ENCODE results near the gene SRGAP3. TPM values are rescaled to one million over a fixed set of nuclear protein-coding genes. Genes with fewer than 3 reads are reported as not detected.

SRGAP3 gene
- polyA plus RNA-seq, 3 donors, result 0.27 to 1.3 (median 0.87) TPM

DNA sequence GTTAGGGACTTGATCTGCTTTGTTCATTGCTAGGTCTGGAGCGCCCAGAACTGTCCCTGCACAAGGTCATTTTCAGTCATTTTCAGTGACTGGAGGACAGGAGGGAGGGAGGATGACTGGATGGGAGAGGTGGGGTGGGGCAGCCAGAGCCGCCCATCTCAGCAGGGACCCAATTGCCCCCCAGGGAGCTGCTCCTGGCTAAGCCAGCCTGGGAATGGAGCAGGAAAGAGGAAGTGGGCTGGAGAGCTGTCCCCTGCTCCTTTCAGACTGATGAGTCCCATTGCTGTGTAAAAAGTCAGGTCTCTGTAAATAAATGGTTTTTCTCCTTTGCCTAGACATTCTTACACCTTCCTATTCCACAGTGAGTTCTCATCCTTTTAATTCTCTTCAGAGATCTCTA, 187.8 kb downstream of the SRGAP3 start:
- Mint-ChIP-seq H3K36me3 (peaks cover 0 to 6% of the 10 kb centered on the region in 2 donors), H3K4me1 (no peaks in the 10 kb centered on the region), H3K27ac (no peak overlapping the region), H3K9me3 (peaks cover 0 to 3% (median 0%) of the 10 kb centered on the region in 7 donors), H3K27me3 (ENCODE audit: low read depth in 3 of 3) (peaks cover 0 to 4% (median 3%) of the 10 kb centered on the region in 3 donors), H3K4me3 (peak overlapping the region in 1 of 2 donors; percentile 11)
- no peaks in the 10 kb centered on the region for H3K4me1 ChIP-seq (ENCODE audit: control insufficient read depth in 1 of 2, insufficient read depth in 2 of 2, low read length in 2 of 2)
- intact Hi-C loops (cut with micrococcal nuclease), result loop anchor here in 1 of 2 donors (10.0 kb wide), 1 partner anchor 87 kb away; no protein-coding TSS in a partner anchor
- H3K4me3 ChIP-seq (replicated peaks in 1 of 3; ENCODE audit: low read depth in 2 of 3, low read length in 3 of 3), result no peak overlapping the region
- H3K79me2 ChIP-seq (ENCODE audit: insufficient read depth, low read length), result no peaks in the 10 kb centered on the region
- no peaks in the 10 kb centered on the region for H4K20me1 ChIP-seq (ENCODE audit: insufficient read depth, low read length)
- no peaks in the 10 kb centered on the region for H3K27me3 ChIP-seq (ENCODE audit: control insufficient read depth in 2 of 2, insufficient read depth in 2 of 2, low read length in 2 of 2)
- TF ChIP-seq, protein P1, sequence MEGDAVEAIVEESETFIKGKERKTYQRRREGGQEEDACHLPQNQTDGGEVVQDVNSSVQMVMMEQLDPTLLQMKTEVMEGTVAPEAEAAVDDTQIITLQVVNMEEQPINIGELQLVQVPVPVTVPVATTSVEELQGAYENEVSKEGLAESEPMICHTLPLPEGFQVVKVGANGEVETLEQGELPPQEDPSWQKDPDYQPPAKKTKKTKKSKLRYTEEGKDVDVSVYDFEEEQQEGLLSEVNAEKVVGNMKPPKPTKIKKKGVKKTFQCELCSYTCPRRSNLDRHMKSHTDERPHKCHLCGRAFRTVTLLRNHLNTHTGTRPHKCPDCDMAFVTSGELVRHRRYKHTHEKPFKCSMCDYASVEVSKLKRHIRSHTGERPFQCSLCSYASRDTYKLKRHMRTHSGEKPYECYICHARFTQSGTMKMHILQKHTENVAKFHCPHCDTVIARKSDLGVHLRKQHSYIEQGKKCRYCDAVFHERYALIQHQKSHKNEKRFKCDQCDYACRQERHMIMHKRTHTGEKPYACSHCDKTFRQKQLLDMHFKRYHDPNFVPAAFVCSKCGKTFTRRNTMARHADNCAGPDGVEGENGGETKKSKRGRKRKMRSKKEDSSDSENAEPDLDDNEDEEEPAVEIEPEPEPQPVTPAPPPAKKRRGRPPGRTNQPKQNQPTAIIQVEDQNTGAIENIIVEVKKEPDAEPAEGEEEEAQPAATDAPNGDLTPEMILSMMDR (IDR thresholded peaks at IDR 0.05), result no peak
- H3K9me3 ChIP-seq (replicated peaks in 1 of 2; ENCODE audit: control insufficient read depth in 1 of 2, insufficient read depth in 1 of 2, low read length in 2 of 2), result no peaks in the 10 kb centered on the region
- 100% methylated on average over 1 of the region's 2 CpGs for WGBS (ENCODE audit: insufficient coverage)
- H3K4me2 ChIP-seq (replicated peaks; ENCODE audit: extremely low read depth, low read length, poor library complexity, severe bottlenecking), result no peak overlapping the region
- H3K9ac ChIP-seq (ENCODE audit: insufficient read depth, low read length, poor library complexity, severe bottlenecking), result no peak overlapping the region
- no peaks in the 10 kb centered on the region for H3K36me3 ChIP-seq (replicated peaks in 1 of 2; ENCODE audit: control insufficient read depth in 1 of 2, insufficient read depth in 2 of 2, low read length in 2 of 2)
- H2AFZ ChIP-seq (ENCODE audit: insufficient read depth, low read depth, low read length, poor library complexity, severe bottlenecking), result no peak overlapping the region
- DNase-seq, result no peak
- no peak overlapping the region for H3K27ac ChIP-seq (ENCODE audit: low read depth in 1 of 2, low read length in 2 of 2)

DNA sequence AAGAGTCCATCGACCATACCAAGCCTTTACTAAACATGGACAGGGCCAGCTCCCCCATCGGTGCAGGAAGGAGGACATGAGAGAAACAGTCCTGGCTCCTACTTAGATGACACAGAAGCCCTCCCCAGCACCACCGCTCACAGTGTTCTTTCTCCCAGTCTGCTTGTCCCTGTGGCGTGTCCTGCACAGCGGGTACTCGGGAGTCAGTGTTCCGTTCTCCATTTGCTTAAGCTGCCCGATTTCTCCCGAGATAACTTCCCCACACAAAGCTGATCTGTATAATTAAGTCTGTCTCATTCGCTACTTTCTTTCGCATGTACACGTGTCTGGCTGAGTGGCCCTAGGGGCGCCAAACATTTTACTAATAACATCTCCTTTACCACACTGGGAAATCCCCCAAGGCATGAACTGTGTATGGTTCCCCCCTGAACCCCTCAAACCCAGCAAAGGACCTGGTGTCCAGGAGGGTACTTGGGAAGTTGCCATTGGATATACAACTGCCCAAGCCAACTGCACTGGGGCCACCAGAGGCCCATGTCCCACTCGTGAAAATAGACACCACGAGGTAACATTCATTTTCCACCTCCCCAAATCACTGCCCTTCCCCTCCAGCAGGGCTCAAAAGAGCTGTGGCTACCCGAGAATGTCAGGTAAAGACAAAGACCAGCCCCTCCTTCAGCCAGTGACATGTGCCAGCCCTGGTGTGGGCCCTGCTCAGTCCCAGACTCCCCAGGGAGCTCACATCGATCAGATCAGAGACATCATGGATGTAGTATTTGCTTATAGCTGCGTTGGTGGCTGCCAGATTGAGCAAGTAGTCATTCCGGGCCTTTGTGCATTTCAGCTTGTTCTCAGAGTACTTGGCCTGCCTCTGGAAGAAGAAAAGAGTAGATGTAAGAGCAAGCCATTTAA, 189.7 kb downstream of the SRGAP3 start:
- Histone ChIP-seq H3K4me1 (ENCODE audit: control insufficient read depth in 1 of 2, insufficient read depth in 2 of 2, low read length in 2 of 2) (no peaks in the 10 kb centered on the region), H3K4me3 (replicated peaks in 1 of 3; ENCODE audit: low read depth in 2 of 3, low read length in 3 of 3) (no peak overlapping the region), H4K20me1 (ENCODE audit: insufficient read depth, low read length) (no peaks in the 10 kb centered on the region), H3K27me3 (ENCODE audit: control insufficient read depth in 2 of 2, insufficient read depth in 2 of 2, low read length in 2 of 2) (no peaks in the 10 kb centered on the region), H3K79me2 (ENCODE audit: insufficient read depth, low read length) (no peaks in the 10 kb centered on the region), H3K36me3 (replicated peaks in 1 of 2; ENCODE audit: control insufficient read depth in 1 of 2, insufficient read depth in 2 of 2, low read length in 2 of 2) (no peaks in the 10 kb centered on the region), H3K9me3 (replicated peaks in 1 of 2; ENCODE audit: control insufficient read depth in 1 of 2, insufficient read depth in 1 of 2, low read length in 2 of 2) (no peaks in the 10 kb centered on the region), H2AFZ (ENCODE audit: insufficient read depth, low read depth, low read length, poor library complexity, severe bottlenecking) (no peak overlapping the region), H3K9ac (ENCODE audit: insufficient read depth, low read length, poor library complexity, severe bottlenecking) (no peak overlapping the region), H3K27ac (ENCODE audit: low read depth in 1 of 2, low read length in 2 of 2) (no peak overlapping the region), H3K4me2 (replicated peaks; ENCODE audit: extremely low read depth, low read length, poor library complexity, severe bottlenecking) (no peak overlapping the region)
- no peak for DNase-seq
- TF ChIP-seq, protein P1 (IDR thresholded peaks at IDR 0.05), result no peak
- H3K4me3 Mint-ChIP-seq, result no peak overlapping the region
- H3K36me3 Mint-ChIP-seq, result peaks cover 0 to 12% of the 10 kb centered on the region in 2 donors
- H3K27ac Mint-ChIP-seq, result no peak overlapping the region
- peaks cover 0 to 3% (median 0%) of the 10 kb centered on the region in 7 donors for H3K9me3 Mint-ChIP-seq
- peaks cover 0 to 4% (median 0%) of the 10 kb centered on the region in 3 donors for H3K27me3 Mint-ChIP-seq (ENCODE audit: low read depth in 3 of 3)
- 92% methylated on average over 14 of the region's 19 CpGs for WGBS (ENCODE audit: insufficient coverage)
- no peaks in the 10 kb centered on the region for H3K4me1 Mint-ChIP-seq
- intact Hi-C loops (cut with micrococcal nuclease), result loop anchor here in 1 of 2 donors (10.0 kb wide), 1 partner anchor 85 kb away; no protein-coding TSS in a partner anchor

Data from CD14-positive monocyte (primary cell).